Natural killer cell (primary cell): ENCODE data around the gene GPR25. TPM values are rescaled to one million over a fixed set of nuclear protein-coding genes. Genes with fewer than 3 reads are reported as not detected.

ENCODE experiments used
- ATAC-seq, 3 donors: fragments of 150-1000 bp in 2 of 3; fragments of 200-7000 bp in 1 of 3; cut with Tn5 transposase; 1 replicate in 1 of 3; 2 replicates in 2 of 3; pipeline ENCODE4 v1.10.0; 2021; ENCODE audit warnings: mild to moderate bottlenecking in 2 of 3, moderate library complexity in 2 of 3
- DNase-seq, 2 donors: peaks; one replicate each; pipeline versions ENCODE4 v3.0.0 to v3.0.0-alpha.2; 2013 to 2021; ENCODE audit warnings: mixed read lengths in 1 of 2
- H3K27ac ChIP-seq: one replicate; pipeline ENCODE4 v1.5.1; 2013; ENCODE audit warnings: mild to moderate bottlenecking, low read length
- H3K27me3 ChIP-seq: one replicate; pipeline ENCODE4 v1.6.1; 2013; ENCODE audit warnings: low read length; ENCODE audit not compliant: control insufficient read depth, insufficient read depth
- H3K36me3 ChIP-seq: one replicate; pipeline ENCODE4 v1.6.1; 2013; ENCODE audit warnings: low read length; ENCODE audit not compliant: control insufficient read depth, insufficient read depth
- H3K4me1 ChIP-seq: one replicate; pipeline ENCODE4 v1.6.1; 2013; ENCODE audit warnings: low read length; ENCODE audit not compliant: control insufficient read depth, insufficient read depth
- H3K4me3 ChIP-seq: one replicate; pipeline ENCODE4 v1.5.1; 2013; ENCODE audit warnings: low read length
- H3K9me3 ChIP-seq: one replicate; pipeline ENCODE4 v1.6.1; 2013; ENCODE audit warnings: low read length; ENCODE audit not compliant: control insufficient read depth, insufficient read depth
- H3K27ac Mint-ChIP-seq, 2 donors: one replicate each; pipeline ENCODE4 v1.8.0; 2022; ENCODE audit warnings: mild to moderate bottlenecking in 2 of 2, mixed read lengths in 2 of 2, moderate library complexity in 1 of 2
- H3K27me3 Mint-ChIP-seq, 2 donors: one replicate each; pipeline ENCODE4 v1.8.0; 2022; ENCODE audit warnings: low read depth in 2 of 2, mixed read lengths in 2 of 2
- H3K36me3 Mint-ChIP-seq: one replicate; pipeline ENCODE4 v1.8.0; 2022; ENCODE audit warnings: mixed read lengths
- H3K4me1 Mint-ChIP-seq, 2 donors: one replicate each; pipeline ENCODE4 v1.8.0; 2022; ENCODE audit warnings: mixed read lengths in 2 of 2
- H3K4me3 Mint-ChIP-seq: one replicate; pipeline ENCODE4 v1.8.0; 2022; ENCODE audit warnings: mild to moderate bottlenecking, moderate library complexity, mixed read lengths
- H3K9me3 Mint-ChIP-seq, 2 donors: one replicate each; pipeline ENCODE4 v1.8.0; 2022; ENCODE audit warnings: mixed read lengths in 2 of 2
- CTCF ChIP-seq: fragments of 200-600 bp; IDR thresholded peaks from one replicate; pipeline ENCODE4 v1.8.0; 2022; ENCODE audit warnings: antibody characterized with exemption
- WGBS: methylation state at CpG from one replicate; pipeline ENCODE4 v1.1.7; 2013; ENCODE audit warnings: missing lambda C conversion rate; ENCODE audit not compliant: insufficient coverage; 5-methylcytosine and 5-hydroxymethylcytosine counted together
- intact Hi-C: fragments of 100-400 bp; cut with micrococcal nuclease; formaldehyde crosslinking; loops from one replicate; pipeline ENCODE4 v1.14.2; 2022
- total RNA-seq, 4 donors: library from RNA; stranded (reverse); fragments of 120-200 nt in 1 of 4; gene quantifications; one replicate each; pipeline versions ENCODE4 v1.2.3 to v1.2.4, GENCODE V29; 2013 to 2022

The GPR25 gene
- total RNA-seq, 3 donors from 2014 or later (not counting 1 experiment from before 2014, with no cell fraction given): 2.1 to 9.4 (median 2.7) TPM

DNA sequence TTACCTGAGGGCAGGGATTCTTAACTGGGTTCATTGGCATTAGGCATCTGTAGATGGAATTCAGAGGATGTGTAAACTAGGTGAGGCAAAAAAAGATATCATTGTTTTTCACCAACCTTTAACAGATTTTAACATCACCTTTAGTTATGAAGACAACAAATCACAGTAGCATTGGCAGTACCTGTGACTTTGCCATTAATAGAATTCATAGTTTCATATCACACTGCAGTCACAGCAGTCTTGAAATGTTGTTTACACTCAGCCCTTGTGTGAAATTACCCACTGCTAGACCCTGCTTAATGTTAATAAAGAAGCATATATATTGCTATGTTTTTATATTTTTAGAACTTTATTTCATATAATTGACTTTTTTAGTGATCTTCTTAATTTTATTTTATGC is 20.2 kb downstream of the GPR25 start:
- DNase-seq: no peak
- peaks cover 29 to 39% of the 10 kb centered on the region in 2 donors for H3K4me1 Mint-ChIP-seq
- Histone ChIP-seq H3K4me1 (peaks cover 43% of the 10 kb centered on the region), H3K36me3 (no peaks in the 10 kb centered on the region), H3K27ac (no peak overlapping the region), H3K27me3 (peaks cover 21% of the 10 kb centered on the region), H3K4me3 (no peak overlapping the region), H3K9me3 (no peaks in the 10 kb centered on the region)
- peaks cover 8 to 13% of the 10 kb centered on the region in 2 donors for H3K27me3 Mint-ChIP-seq
- no peak for ATAC-seq
- intact Hi-C loops: no loop called here
- no peak overlapping the region for H3K27ac Mint-ChIP-seq
- no peaks in the 10 kb centered on the region for H3K36me3 Mint-ChIP-seq
- TF ChIP-seq CTCF: no peak
- no peak overlapping the region for H3K4me3 Mint-ChIP-seq
- no peaks in the 10 kb centered on the region for H3K9me3 Mint-ChIP-seq

- DNase-seq (no peak), ATAC-seq (no peak)
- Histone ChIP-seq H3K27me3 (peaks cover 21% of the 10 kb centered on the region), H3K27ac (no peak overlapping the region), H3K4me1 (peaks cover 38% of the 10 kb centered on the region), H3K4me3 (no peak overlapping the region), H3K36me3 (no peaks in the 10 kb centered on the region), H3K9me3 (no peaks in the 10 kb centered on the region)
- WGBS: 91% methylated on average over 6 of the region's 6 CpGs
- no peaks in the 10 kb centered on the region for H3K36me3 Mint-ChIP-seq
- H3K27me3 Mint-ChIP-seq: peaks cover 8 to 16% of the 10 kb centered on the region in 2 donors
- no peak for TF ChIP-seq CTCF
- no peaks in the 10 kb centered on the region for H3K9me3 Mint-ChIP-seq
- H3K27ac Mint-ChIP-seq: no peak overlapping the region
- peaks cover 24 to 35% of the 10 kb centered on the region in 2 donors for H3K4me1 Mint-ChIP-seq
- H3K4me3 Mint-ChIP-seq: no peak overlapping the region
- intact Hi-C loops: no loop called here
Measured at GRCh38 chr1:200893411-200893901, 20.7 kb downstream of the GPR25 start.

GRCh38 chr1:200894712-200895442 is 22.1 kb downstream of the GPR25 start, which contains the start of gene INAVA:
Gene INAVA (plus strand): TSS chr1:200894900. CDS start chr1:200898401, 3,501 bp downstream.
- TF ChIP-seq CTCF: no peak
- ATAC-seq: no peak
- Mint-ChIP-seq H3K4me3 (no peak within 1 kb of the TSS), H3K27me3 (peaks cover 8 to 21% of the 10 kb centered on the region in 2 donors), H3K27ac (no peak within 1 kb of the TSS), H3K36me3 (no peaks in the 10 kb centered on the region), H3K9me3 (no peaks in the 10 kb centered on the region), H3K4me1 (peaks cover 10 to 26% of the 10 kb centered on the region in 2 donors)
- DNase-seq: no peak
- intact Hi-C loops: no loop called here
- H3K27me3 ChIP-seq: peaks cover 21% of the 10 kb centered on the region
- 95% methylated on average over 15 of the region's 15 CpGs for WGBS
- peaks cover 23% of the 10 kb centered on the region for H3K4me1 ChIP-seq
- no peak within 1 kb of the TSS for H3K27ac ChIP-seq
- no peaks in the 10 kb centered on the region for H3K36me3 ChIP-seq
- H3K4me3 ChIP-seq: no peak within 1 kb of the TSS
- H3K9me3 ChIP-seq: no peaks in the 10 kb centered on the region
